ENCODE results near the gene C16orf90. TPM values are rescaled to one million over a fixed set of nuclear protein-coding genes. Genes with fewer than 3 reads are reported as not detected.

The C16orf90 gene
- total RNA-seq, 1 donor: not detected

DNA sequence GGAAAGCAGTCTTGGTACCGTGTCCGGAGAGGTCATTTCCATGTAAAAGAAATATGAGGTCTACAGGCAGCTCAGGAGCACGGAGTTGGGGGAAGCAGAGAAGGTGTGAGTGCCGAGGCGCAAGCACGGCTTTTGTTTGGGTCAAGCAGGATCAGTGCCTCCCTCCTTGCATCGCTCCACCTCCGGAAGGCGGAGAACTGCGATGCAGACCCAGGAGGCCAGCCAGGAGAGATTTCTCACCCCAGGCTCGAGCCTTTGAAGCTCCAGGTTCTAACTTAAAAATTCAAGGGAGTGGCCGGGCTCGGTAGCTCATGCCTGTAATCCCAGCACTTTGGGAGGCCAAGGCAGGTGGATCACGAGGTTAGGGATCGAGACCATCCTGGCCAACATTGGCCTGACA, 26.8 kb downstream of the C16orf90 start:
- Histone ChIP-seq H3K4me2 (ENCODE audit: insufficient read depth, low read length) (no peak overlapping the region), H2AFZ (ENCODE audit: low read length) (no peak overlapping the region), H4K20me1 (ENCODE audit: insufficient read depth, low read length) (peaks cover 80% of the 10 kb centered on the region), H3K27me3 (ENCODE audit: insufficient read depth, low read length) (no peaks in the 10 kb centered on the region), H3K36me3 (ENCODE audit: insufficient read depth, low read length) (peaks cover 16% of the 10 kb centered on the region), H3K4me1 (ENCODE audit: insufficient read depth, low read length) (no peaks in the 10 kb centered on the region), H3K27ac (ENCODE audit: low read depth, low read length) (no peak overlapping the region), H3K4me3 (ENCODE audit: insufficient read depth, low read length) (no peak overlapping the region), H3K79me2 (ENCODE audit: insufficient read depth, low read length) (peaks cover 99% of the 10 kb centered on the region), H3K9me3 (ENCODE audit: low read depth, low read length) (no peaks in the 10 kb centered on the region)
- TF ChIP-seq, protein P1, sequence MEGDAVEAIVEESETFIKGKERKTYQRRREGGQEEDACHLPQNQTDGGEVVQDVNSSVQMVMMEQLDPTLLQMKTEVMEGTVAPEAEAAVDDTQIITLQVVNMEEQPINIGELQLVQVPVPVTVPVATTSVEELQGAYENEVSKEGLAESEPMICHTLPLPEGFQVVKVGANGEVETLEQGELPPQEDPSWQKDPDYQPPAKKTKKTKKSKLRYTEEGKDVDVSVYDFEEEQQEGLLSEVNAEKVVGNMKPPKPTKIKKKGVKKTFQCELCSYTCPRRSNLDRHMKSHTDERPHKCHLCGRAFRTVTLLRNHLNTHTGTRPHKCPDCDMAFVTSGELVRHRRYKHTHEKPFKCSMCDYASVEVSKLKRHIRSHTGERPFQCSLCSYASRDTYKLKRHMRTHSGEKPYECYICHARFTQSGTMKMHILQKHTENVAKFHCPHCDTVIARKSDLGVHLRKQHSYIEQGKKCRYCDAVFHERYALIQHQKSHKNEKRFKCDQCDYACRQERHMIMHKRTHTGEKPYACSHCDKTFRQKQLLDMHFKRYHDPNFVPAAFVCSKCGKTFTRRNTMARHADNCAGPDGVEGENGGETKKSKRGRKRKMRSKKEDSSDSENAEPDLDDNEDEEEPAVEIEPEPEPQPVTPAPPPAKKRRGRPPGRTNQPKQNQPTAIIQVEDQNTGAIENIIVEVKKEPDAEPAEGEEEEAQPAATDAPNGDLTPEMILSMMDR (IDR thresholded peaks at IDR 0.05; ENCODE audit: extremely low read depth, low read depth, low read length): no peak
- DNase-seq (ENCODE audit: insufficient read length, low spot score, missing footprints): peak; percentile 42

DNA sequence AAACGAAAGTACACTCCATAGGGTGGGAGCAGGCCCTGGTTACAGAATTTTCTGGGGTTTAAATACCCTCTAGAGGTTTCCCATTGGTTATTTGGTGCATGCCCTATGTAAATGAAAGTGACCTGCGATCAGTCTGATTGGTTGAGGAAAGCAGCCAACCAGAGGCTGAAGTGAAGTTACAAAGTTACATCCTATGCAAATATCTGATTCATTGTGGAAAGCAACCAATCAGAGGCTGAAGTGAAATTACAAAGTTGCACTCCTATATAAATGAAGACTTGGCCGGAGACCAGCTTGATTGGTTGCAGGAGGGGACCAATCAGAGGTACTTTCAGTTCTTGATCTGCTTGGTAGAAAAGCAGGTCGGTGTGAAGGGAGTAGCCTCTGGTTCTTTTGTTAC, 27.4 kb downstream of the C16orf90 start:
- Histone ChIP-seq H2AFZ (ENCODE audit: low read length) (no peak overlapping the region), H3K27me3 (ENCODE audit: insufficient read depth, low read length) (no peaks in the 10 kb centered on the region), H3K36me3 (ENCODE audit: insufficient read depth, low read length) (peaks cover 12% of the 10 kb centered on the region), H3K4me1 (ENCODE audit: insufficient read depth, low read length) (no peaks in the 10 kb centered on the region), H3K27ac (ENCODE audit: low read depth, low read length) (no peak overlapping the region), H3K9me3 (ENCODE audit: low read depth, low read length) (no peaks in the 10 kb centered on the region), H3K79me2 (ENCODE audit: insufficient read depth, low read length) (peaks cover 99% of the 10 kb centered on the region), H3K4me3 (ENCODE audit: insufficient read depth, low read length) (no peak overlapping the region), H4K20me1 (ENCODE audit: insufficient read depth, low read length) (peaks cover 79% of the 10 kb centered on the region), H3K4me2 (ENCODE audit: insufficient read depth, low read length) (no peak overlapping the region)
- TF ChIP-seq, protein P1 (IDR thresholded peaks at IDR 0.05; ENCODE audit: extremely low read depth, low read depth, low read length): no peak
- DNase-seq (ENCODE audit: insufficient read length, low spot score, missing footprints): peak; percentile 48

DNA sequence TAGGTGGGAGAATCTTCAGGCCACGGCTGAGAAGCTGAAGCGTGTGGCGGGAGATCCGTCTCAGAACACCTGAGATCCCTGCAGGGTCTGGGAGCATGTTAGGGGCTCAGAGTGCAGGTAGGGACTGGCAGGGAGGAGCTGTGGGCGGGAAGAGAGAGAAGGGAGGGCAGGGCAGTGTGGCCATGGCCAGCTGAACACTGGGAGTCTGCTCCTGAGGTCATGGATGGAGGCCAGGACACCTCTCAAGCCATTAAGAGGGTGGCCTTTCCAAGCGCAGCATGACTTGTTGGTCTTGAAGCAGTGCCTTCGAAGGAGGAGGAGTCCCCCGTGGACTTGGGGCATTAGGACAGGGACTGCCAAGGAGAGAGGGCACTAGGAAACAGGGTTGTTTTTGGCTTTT, 28.1 kb downstream of the C16orf90 start:
- peaks cover 12% of the 10 kb centered on the region for H3K36me3 ChIP-seq (ENCODE audit: insufficient read depth, low read length)
- H4K20me1 ChIP-seq (ENCODE audit: insufficient read depth, low read length): peaks cover 85% of the 10 kb centered on the region
- H3K4me3 ChIP-seq (ENCODE audit: insufficient read depth, low read length): no peak overlapping the region
- H3K79me2 ChIP-seq (ENCODE audit: insufficient read depth, low read length): peaks cover 100% of the 10 kb centered on the region
- TF ChIP-seq, protein P1 (IDR thresholded peaks at IDR 0.05; ENCODE audit: extremely low read depth, low read depth, low read length): no peak
- no peak overlapping the region for H3K4me2 ChIP-seq (ENCODE audit: insufficient read depth, low read length)
- peak; percentile 11 for DNase-seq (ENCODE audit: insufficient read length, low spot score, missing footprints)
- no peak overlapping the region for H3K27ac ChIP-seq (ENCODE audit: low read depth, low read length)
- no peaks in the 10 kb centered on the region for H3K9me3 ChIP-seq (ENCODE audit: low read depth, low read length)
- no peaks in the 10 kb centered on the region for H3K4me1 ChIP-seq (ENCODE audit: insufficient read depth, low read length)
- H2AFZ ChIP-seq (ENCODE audit: low read length): no peak overlapping the region
- H3K27me3 ChIP-seq (ENCODE audit: insufficient read depth, low read length): no peaks in the 10 kb centered on the region

GRCh38 chr16:3465911-3466584, 29.2 kb downstream of the C16orf90 start:
- Histone ChIP-seq H3K4me1 (ENCODE audit: insufficient read depth, low read length) (no peaks in the 10 kb centered on the region), H4K20me1 (ENCODE audit: insufficient read depth, low read length) (peaks cover 86% of the 10 kb centered on the region), H3K9me3 (ENCODE audit: low read depth, low read length) (no peaks in the 10 kb centered on the region), H3K79me2 (ENCODE audit: insufficient read depth, low read length) (peaks cover 100% of the 10 kb centered on the region), H3K27me3 (ENCODE audit: insufficient read depth, low read length) (no peaks in the 10 kb centered on the region), H3K27ac (ENCODE audit: low read depth, low read length) (no peak overlapping the region), H3K36me3 (ENCODE audit: insufficient read depth, low read length) (peaks cover 12% of the 10 kb centered on the region), H3K4me2 (ENCODE audit: insufficient read depth, low read length) (no peak overlapping the region), H3K4me3 (ENCODE audit: insufficient read depth, low read length) (no peak overlapping the region), H2AFZ (ENCODE audit: low read length) (no peak overlapping the region)
- TF ChIP-seq, protein P1 (IDR thresholded peaks at IDR 0.05; ENCODE audit: extremely low read depth, low read depth, low read length): no peak
- DNase-seq (ENCODE audit: insufficient read length, low spot score, missing footprints): peak; percentile 66

All from osteoblast (primary cell).